IMR-90 (cell line): ENCODE data around the gene NAGS. TPM values are rescaled to one million over a fixed set of nuclear protein-coding genes. Genes with fewer than 3 reads are reported as not detected.

Experiments
- FOS ChIP-seq: fragments of 150-350 bp; IDR thresholded peaks from 2 replicates; pipeline ENCODE4 v1.6.1; 2016; ENCODE audit warnings: low read depth, low read length
- polyA plus RNA-seq, 3 experiments: library from polyadenylated mRNA; depleted of rRNA; stranded (reverse); fragments of >200 nt; gene quantifications; 2 replicates each; pipeline ENCODE4 v1.2.3, GENCODE V29; 2012; ENCODE audit warnings: low replicate concordance in 1 of 3
- total RNA-seq: library from RNA; depleted of rRNA; stranded (reverse); fragments of >200 nt; gene quantifications from 2 replicates; pipeline ENCODE4 v1.2.3, GENCODE V29; 2012
- TF ChIP-seq, protein P1 (sequence below): fragments of 150-350 bp; IDR thresholded peaks from 2 replicates; pipeline ENCODE4 v1.6.1; 2017; ENCODE audit warnings: mild to moderate bottlenecking, antibody characterized with exemption, low read length, low read depth

NAGS gene
- total and polyA plus RNA-seq, 2 of the 4 experiments (the other 2 are of a cell fraction) = 0.54 to 0.99 TPM

DNA sequence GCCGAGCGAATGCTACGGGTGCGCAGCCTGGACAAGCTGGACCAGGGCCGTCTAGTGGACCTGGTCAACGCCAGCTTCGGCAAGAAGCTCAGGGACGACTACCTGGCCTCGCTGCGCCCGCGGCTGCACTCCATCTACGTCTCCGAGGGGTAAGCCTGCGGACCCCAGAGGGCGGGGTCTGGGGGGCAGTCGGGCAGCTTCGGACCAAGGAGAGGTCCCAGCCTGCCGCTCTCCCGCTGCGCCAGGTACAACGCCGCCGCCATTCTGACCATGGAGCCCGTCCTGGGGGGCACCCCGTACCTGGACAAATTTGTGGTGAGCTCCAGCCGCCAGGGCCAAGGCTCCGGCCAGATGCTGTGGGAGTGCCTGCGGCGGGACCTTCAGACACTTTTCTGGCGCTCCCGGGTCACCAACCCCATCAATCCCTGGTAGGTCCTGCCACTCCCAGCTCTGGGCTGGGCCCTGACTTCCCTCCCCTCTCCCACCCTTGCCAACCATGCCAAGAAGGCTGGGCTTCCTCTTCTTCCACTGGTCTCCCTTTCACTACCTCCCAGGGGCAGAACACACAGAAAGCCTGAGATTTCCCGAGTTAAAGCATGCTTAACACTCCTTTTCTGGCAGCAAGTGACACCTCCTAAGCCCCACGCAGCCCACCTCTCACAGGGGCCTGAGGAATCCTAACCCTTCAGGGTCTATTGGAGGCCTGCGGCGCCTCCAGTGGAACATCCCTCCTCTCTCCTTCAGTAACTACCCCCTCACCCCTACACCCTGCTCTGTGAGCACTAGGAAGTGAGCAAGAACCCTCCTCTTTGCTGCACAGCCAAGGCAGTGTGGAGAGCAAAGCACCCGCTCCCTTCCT lies 3.2 kb downstream of the NAGS start (continued):
- TF ChIP-seq, protein P1, sequence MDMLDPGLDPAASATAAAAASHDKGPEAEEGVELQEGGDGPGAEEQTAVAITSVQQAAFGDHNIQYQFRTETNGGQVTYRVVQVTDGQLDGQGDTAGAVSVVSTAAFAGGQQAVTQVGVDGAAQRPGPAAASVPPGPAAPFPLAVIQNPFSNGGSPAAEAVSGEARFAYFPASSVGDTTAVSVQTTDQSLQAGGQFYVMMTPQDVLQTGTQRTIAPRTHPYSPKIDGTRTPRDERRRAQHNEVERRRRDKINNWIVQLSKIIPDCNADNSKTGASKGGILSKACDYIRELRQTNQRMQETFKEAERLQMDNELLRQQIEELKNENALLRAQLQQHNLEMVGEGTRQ = no peak
- TF ChIP-seq FOS = no peak
